K562 (cell line): ENCODE results near the gene UBAP2. TPM values are rescaled to one million over a fixed set of nuclear protein-coding genes. Genes with fewer than 3 reads are reported as not detected.

Experiments used
- ATAC-seq: fragments of 200-7000 bp; cut with Tn5 transposase; 3 replicates; pipeline ENCODE4 v1.9.1; 2020; ENCODE audit warnings: moderate library complexity
- BruUV-seq: library from RNA; stranded (reverse); fragments of 400-500 nt; replicated peaks from 2 replicates; lab custom pipeline; 2021; lab: Mats Ljungman, UMichigan
- CTCF ChIA-PET: fragments of 300-600 bp; formaldehyde crosslinking; extraction: SDS; loops from one replicate; lab custom pipeline; 2021; ENCODE audit warnings: low intra/inter-chr PET ratio; lab: Yijun Ruan, JAX
- POLR2A ChIA-PET: fragments of 300-600, 350-650 bp; sonication (Branson Sonifier 250); formaldehyde crosslinking; extraction: SDS; loops from one replicate; lab custom pipeline; 2021; ENCODE audit warnings: antibody characterized with exemption, inconsistent platforms; lab: Yijun Ruan, JAX
- DNase-seq, 4 experiments: peaks; one replicate each; pipeline versions ENCODE4 v3.0.0 to v3.0.0-alpha.2; 2011 to 2018; ENCODE audit warnings: low spot score in 3 of 4, mixed read lengths in 3 of 4; ENCODE audit errors: extremely low read depth in 1 of 4
- FAIRE-seq: peaks from 2 replicates; lab custom pipeline; 2011; peaks lifted over from hg19 to GRCh38; lab: Jason Lieb, UNC
- H2AFZ ChIP-seq: 2 replicates; pipeline ENCODE4 v1.6.0; 2011; ENCODE audit warnings: low read depth, low read length, control low read depth, inconsistent platforms
- H3K27ac ChIP-seq: fragments of 200-600 bp; 3 replicates; pipeline ENCODE4 v1.8.0; 2011; ENCODE audit warnings: low read depth, mild to moderate bottlenecking, control low read depth, inconsistent platforms, low read length, moderate library complexity, mixed read lengths; ENCODE audit errors: extremely low read depth
- H3K27me3 ChIP-seq, 2 experiments: fragments of 300-600 bp in 1 of 2; 2 replicates in 1 of 2; 3 replicates in 1 of 2; pipeline versions ENCODE4 v1.6.0 to v1.8.0; 2011; ENCODE audit warnings: inconsistent platforms in 2 of 2, low read length in 2 of 2, mild to moderate bottlenecking in 1 of 2, mixed read lengths in 1 of 2, moderate library complexity in 1 of 2; ENCODE audit not compliant: control insufficient read depth in 2 of 2, insufficient read depth in 2 of 2
- H3K36me3 ChIP-seq: fragments of 300-600 bp; 3 replicates; pipeline ENCODE4 v1.8.0; 2011; ENCODE audit warnings: mild to moderate bottlenecking, low read length, inconsistent platforms; ENCODE audit not compliant: control insufficient read depth, insufficient read depth
- H3K4me1 ChIP-seq, 2 experiments: fragments of 200-600 bp in 1 of 2; replicated peaks in 1 of 2; 2 replicates in 1 of 2; 3 replicates in 1 of 2; pipeline versions ENCODE4 v1.5.1 to v1.8.0; 2011; ENCODE audit warnings: inconsistent platforms in 2 of 2, low read length in 2 of 2, mild to moderate bottlenecking in 1 of 2, mixed read lengths in 1 of 2, moderate library complexity in 1 of 2; ENCODE audit not compliant: control insufficient read depth in 2 of 2, insufficient read depth in 2 of 2
- H3K4me2 ChIP-seq: 2 replicates; pipeline ENCODE4 v1.6.1; 2011; ENCODE audit warnings: low read length, control low read depth, inconsistent platforms, mixed read lengths; ENCODE audit not compliant: insufficient read depth
- H3K4me3 ChIP-seq: fragments of 200-600 bp; sonication (generic), shearing (Covaris generic); 2 replicates; pipeline ENCODE4 v1.5.1; 2016; ENCODE audit warnings: control low read depth, inconsistent platforms
- H3K79me2 ChIP-seq: fragments of 200-600 bp; 3 replicates; pipeline ENCODE4 v1.8.0; 2011; ENCODE audit warnings: low read length, inconsistent platforms; ENCODE audit not compliant: control insufficient read depth, insufficient read depth
- H3K9ac ChIP-seq, 2 experiments: 2 replicates each; pipeline versions ENCODE4 v1.6.0 to v1.6.1; 2011; ENCODE audit warnings: low read depth in 2 of 2, low read length in 2 of 2, control low read depth in 1 of 2, inconsistent platforms in 1 of 2, mild to moderate bottlenecking in 1 of 2, mixed read lengths in 1 of 2; ENCODE audit not compliant: insufficient read depth in 1 of 2
- H3K9me1 ChIP-seq: one replicate; pipeline ENCODE4 v1.6.0; 2011; ENCODE audit warnings: inconsistent platforms, mild to moderate bottlenecking, low read length, moderate library complexity; ENCODE audit not compliant: control insufficient read depth, insufficient read depth
- H3K9me3 ChIP-seq: replicated peaks from 2 replicates; pipeline ENCODE4 v1.5.1; 2011; ENCODE audit warnings: low read depth, low read length, inconsistent platforms; ENCODE audit not compliant: control insufficient read depth, insufficient read depth
- H4K20me1 ChIP-seq: replicated peaks from 2 replicates; pipeline ENCODE4 v1.6.1; 2011; ENCODE audit warnings: low read length, inconsistent platforms, mixed read lengths; ENCODE audit not compliant: control insufficient read depth, insufficient read depth
- HDAC1 ChIP-seq, 2 experiments: fragments of 450-650 bp; IDR thresholded peaks; 2 replicates each; pipeline ENCODE4 v1.6.1; 2016 to 2017; ENCODE audit warnings: inconsistent platforms in 1 of 2, mild to moderate bottlenecking in 1 of 2, moderate library complexity in 1 of 2
- POLR2G ChIP-seq: fragments of 200-400 bp; formaldehyde crosslinking; IDR thresholded peaks from 2 replicates; pipeline ENCODE4 v1.6.1; 2017; ENCODE audit warnings: low read depth, mild to moderate bottlenecking, antibody characterized with exemption, low read length, moderate library complexity
- WGBS: fragments of 100-300 bp; shearing (Covaris generic); methylation state at CpG from one replicate; pipeline ENCODE4 v1.1.6; 2016; ENCODE audit warnings: low coverage, mixed read lengths; ENCODE audit not compliant: insufficient coverage; ENCODE audit errors: missing lambda C conversion rate; 5-methylcytosine and 5-hydroxymethylcytosine counted together
- in situ Hi-C: fragments of 300-500 bp; cut with MboI; formaldehyde crosslinking; loops from 4 replicates; pipeline ENCODE4 v1.15.0; 2018; ENCODE audit warnings: inconsistent platforms, mixed read lengths
- intact Hi-C: fragments of 100-400 bp; cut with micrococcal nuclease; formaldehyde crosslinking; loops from 2 replicates; pipeline ENCODE4 v1.14.2; 2022
- polyA plus RNA-seq, 8 experiments: library from polyadenylated mRNA; depleted of rRNA in 4 of 8; stranded (reverse) in 5 of 8; unstranded in 3 of 8; fragments of >200 nt; fragmentation: Nextera tagmentation in 2 of 8; fragmentation: Illumina TruSeq in 1 of 8; extraction: Ambion mirVana in 2 of 8; extraction: Trizol in 1 of 8; gene quantifications; 2 replicates each; pipeline versions ENCODE4 v1.2.1 to v1.2.3, GENCODE V29; 2011 to 2014; ENCODE audit warnings: inconsistent platforms in 1 of 8, missing spikeins in 1 of 8
- total RNA-seq, 7 experiments: library from RNA; depleted of rRNA in 6 of 7; stranded (reverse); fragments of >200 nt in 6 of 7; fragmentation: Illumina TruSeq in 2 of 7; extraction: Trizol in 2 of 7; gene quantifications; 2 replicates each; pipeline versions ENCODE4 v1.2.1 to v1.2.3, GENCODE V29; 2011 to 2021; ENCODE audit warnings: low replicate concordance in 1 of 7

UBAP2 gene
- total and polyA plus RNA-seq, 9 of the 15 experiments (the other 6 are each of a cell fraction or from before 2014, with no cell fraction given), result 8.7 to 47.9 (median 18.7) TPM

- in situ Hi-C loops, result no loop called here
- H3K36me3 ChIP-seq, result peaks cover 95% of the 10 kb centered on the region; the same call in 2 of the 3 replicates
- no peaks in the 10 kb centered on the region for H4K20me1 ChIP-seq
- no peak overlapping the region for H3K4me3 ChIP-seq
- no peaks in the 10 kb centered on the region for H3K27me3 ChIP-seq
- BruUV-seq, result no TSS peak
- POLR2A ChIA-PET, result interaction anchor here (0.7 kb wide), 1 partner anchor 365 kb away, joined by 5 read pairs; no protein-coding TSS in a partner anchor
- no peak for FAIRE-seq
- CTCF ChIA-PET, result no interaction called here
- WGBS, result 96% methylated on average over 9 of the region's 17 CpGs
- TF ChIP-seq POLR2G, result 0 out of 2 replicates have a peak, but pooled peaks have one; percentile 31
- no peak for TF ChIP-seq HDAC1 (IDR thresholded peaks at IDR 0.05)
- TF ChIP-seq, all 486 proteins: peak for 1
- ATAC-seq (no peak), DNase-seq (no peak)
- Histone ChIP-seq H3K79me2 (no peaks in the 10 kb centered on the region; the same call in 2 of the 3 replicates), H3K4me2 (no peak overlapping the region), H2AFZ (no peak overlapping the region), H3K9ac (no peak overlapping the region), H3K4me1 (no peaks in the 10 kb centered on the region; a peak in 1 of 5 replicates), H3K27ac (no peak overlapping the region), H3K9me1 (no peaks in the 10 kb centered on the region), H3K9me3 (no peaks in the 10 kb centered on the region)
- intact Hi-C loops, result loop anchor here (10.0 kb wide), 2 partner anchors 148 to 192 kb away; no protein-coding TSS in a partner anchor
Measured at GRCh38 chr9:33926746-33927485, 121.8 kb downstream of the UBAP2 start.
